HAP-1 (cell line): Measurements from ENCODE around the gene TMC6.

Experiments used
- DNase-seq, 2 experiments: peaks; one replicate each; pipeline ENCODE4 v3.0.0-alpha.2; 2016 to 2020; ENCODE audit warnings: low spot score in 2 of 2
- H3K27me3 ChIP-seq: fragments of 250-450 bp; sonication (Bioruptor Pico); 2 replicates; pipeline ENCODE4 v1.5.1; 2020; ENCODE audit warnings: low read depth, mild to moderate bottlenecking, moderate library complexity
- H3K36me3 ChIP-seq: fragments of 250-450 bp; sonication (Bioruptor Pico); replicated peaks from 2 replicates; pipeline ENCODE4 v1.5.1; 2020; ENCODE audit warnings: mild to moderate bottlenecking
- H3K4me1 ChIP-seq: fragments of 250-450 bp; sonication (Bioruptor Pico); 2 replicates; pipeline ENCODE4 v1.5.1; 2020; ENCODE audit warnings: mild to moderate bottlenecking
- H3K4me3 ChIP-seq: fragments of 250-450 bp; sonication (Bioruptor Pico); 2 replicates; pipeline ENCODE4 v1.5.1; 2020; ENCODE audit warnings: mild to moderate bottlenecking, moderate library complexity
- H3K9me3 ChIP-seq: fragments of 250-450 bp; sonication (Bioruptor Pico); 2 replicates; pipeline ENCODE4 v1.5.1; 2020; ENCODE audit warnings: mild to moderate bottlenecking, moderate library complexity
- in situ Hi-C: fragments of 300-500 bp; cut with MboI; formaldehyde crosslinking; loops from 3 replicates; pipeline ENCODE4 v1.14.3; 2020; ENCODE audit warnings: low sequenced_read_pairs, inconsistent platforms, mixed read lengths

Gene TMC6

DNA sequence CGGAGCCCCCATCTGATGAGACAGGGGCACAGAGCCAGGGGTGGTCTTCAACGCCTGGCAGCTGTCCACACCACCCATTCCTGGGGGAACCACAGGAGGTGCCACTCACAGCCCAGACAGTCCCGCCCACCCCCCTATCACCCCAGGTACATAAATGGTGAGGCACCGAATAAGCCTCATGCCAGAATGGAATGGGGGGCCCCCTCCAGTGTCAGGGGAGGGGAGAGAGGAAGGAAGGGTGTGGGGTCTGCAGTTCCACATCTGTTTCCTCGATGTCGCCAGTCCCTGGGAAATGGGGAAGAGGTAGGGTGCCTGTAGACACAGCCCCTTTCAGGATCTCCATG is 1.7 kb downstream of the TMC6 start:
- H3K27me3 ChIP-seq = peaks cover 3% of the 10 kb centered on the region
- H3K9me3 ChIP-seq = no peaks in the 10 kb centered on the region
- DNase-seq = no peak
- H3K36me3 ChIP-seq = no peaks in the 10 kb centered on the region
- no peak overlapping the region for H3K4me3 ChIP-seq
- peaks cover 4% of the 10 kb centered on the region; the same call in 1 of the 2 replicates for H3K4me1 ChIP-seq
- in situ Hi-C loops = no loop called here

DNA sequence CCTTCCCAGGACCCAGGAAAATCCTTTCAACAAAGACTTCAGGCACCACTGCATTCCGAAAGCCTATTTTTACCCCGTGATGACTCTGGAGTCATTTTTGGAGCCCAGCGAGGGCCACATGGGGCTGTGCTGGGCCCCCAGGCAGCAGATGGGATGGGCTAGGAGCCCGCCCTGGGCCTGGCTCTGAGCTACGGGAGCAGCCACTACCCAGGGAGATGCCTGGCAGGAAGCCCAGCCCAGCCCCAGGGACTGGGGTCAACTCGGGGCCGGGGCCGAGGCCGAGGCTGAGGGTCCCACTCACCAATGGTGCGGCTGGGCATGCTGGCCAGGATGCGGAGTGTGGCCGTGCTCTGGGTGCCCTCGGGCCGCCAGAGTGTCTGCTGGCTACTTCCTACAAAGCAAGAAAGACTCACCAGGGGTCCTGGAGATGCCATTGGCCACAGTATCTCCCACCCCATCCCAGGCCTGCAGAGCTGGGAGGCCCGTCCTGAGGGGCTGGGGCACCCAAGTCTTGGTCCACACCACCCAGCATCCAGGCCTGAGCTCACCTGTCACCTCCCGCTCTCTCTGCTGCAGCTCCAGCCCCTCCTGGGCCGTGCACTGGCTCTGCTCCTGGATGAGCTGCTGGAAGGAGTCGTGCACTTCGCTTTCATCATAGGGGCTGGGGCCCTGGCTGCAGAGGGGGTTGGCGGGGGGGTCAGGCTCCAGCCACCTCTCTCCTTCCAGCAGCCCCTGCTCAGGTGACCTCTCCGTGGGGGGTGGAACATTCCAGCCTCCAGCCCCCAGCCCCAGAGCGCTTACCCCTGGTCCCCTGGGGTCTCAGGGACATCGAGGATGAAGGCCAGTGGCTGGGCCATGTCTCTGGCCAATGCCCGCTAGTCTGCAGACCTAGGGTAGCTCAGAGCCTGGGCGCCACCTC is 2.3 kb downstream of the TMC6 start:
- peaks cover under 1% of the 10 kb centered on the region; the same call in 1 of the 2 replicates for H3K27me3 ChIP-seq
- peaks cover 4% of the 10 kb centered on the region; the same call in 1 of the 2 replicates for H3K4me1 ChIP-seq
- no peaks in the 10 kb centered on the region for H3K9me3 ChIP-seq
- in situ Hi-C loops = no loop called here
- no peak overlapping the region for H3K4me3 ChIP-seq
- no peaks in the 10 kb centered on the region for H3K36me3 ChIP-seq
- no peak for DNase-seq

DNA sequence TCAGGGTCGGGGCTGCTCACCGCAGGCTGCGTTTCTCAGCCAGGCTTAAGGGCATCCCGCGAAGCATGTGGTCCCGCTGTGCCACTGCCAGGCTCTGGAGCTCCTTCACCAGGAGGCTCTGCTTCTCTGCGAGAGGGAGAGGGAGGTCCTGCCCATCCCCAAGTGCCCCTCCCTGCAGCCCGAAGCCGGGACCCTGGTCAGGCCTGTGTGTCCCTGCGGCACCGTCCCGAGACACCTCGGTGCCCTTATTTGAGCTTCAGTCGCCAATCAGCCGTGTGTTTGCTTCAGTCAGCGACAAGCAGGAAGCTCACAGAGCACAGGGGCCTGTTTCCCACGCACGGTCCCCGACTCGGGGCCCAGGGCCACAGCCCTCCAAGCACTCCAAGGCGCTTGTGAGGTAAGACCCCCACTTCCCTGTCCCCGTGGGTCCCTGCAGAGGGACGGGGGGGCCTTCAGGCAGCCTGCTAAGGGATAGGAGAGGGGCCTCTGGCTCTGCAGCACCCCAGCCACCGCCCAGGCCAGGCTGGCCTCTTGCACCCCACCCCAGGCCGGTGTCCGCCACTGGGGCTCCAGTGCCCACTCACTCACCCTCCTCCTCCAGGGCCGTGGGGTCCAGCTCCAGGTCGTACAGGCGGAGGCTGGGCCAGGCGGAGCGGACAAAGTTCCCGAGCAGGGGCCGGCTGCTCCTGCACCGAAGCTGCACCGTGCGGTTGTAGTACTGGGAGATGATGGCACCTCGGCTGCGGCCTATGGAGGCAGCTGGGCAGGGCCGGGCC is 3.2 kb downstream of the TMC6 start:
- peaks cover 4% of the 10 kb centered on the region; the same call in 1 of the 2 replicates for H3K4me1 ChIP-seq
- in situ Hi-C loops = no loop called here
- H3K4me3 ChIP-seq = no peak overlapping the region
- DNase-seq = no peak
- H3K27me3 ChIP-seq = no peaks in the 10 kb centered on the region
- no peaks in the 10 kb centered on the region for H3K9me3 ChIP-seq
- H3K36me3 ChIP-seq = no peaks in the 10 kb centered on the region

DNA sequence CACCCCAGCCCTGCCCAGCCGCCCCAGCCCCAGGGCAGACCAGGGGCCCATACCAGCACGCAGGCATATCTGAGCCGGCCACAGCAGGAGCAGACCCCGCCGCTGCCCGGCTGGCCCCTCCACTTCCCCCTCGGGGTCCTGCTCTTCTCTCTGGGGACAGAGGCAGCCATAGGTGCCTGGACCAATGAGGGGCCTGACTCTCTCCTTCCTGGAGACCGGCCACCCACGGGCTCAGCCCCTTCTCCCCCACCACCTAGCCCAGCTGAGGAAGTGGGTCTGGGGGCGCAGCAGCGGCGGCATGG is 3.8 kb downstream of the TMC6 start:
- Histone ChIP-seq H3K36me3 (no peaks in the 10 kb centered on the region), H3K4me1 (peaks cover 4% of the 10 kb centered on the region; the same call in 1 of the 2 replicates), H3K9me3 (no peaks in the 10 kb centered on the region), H3K27me3 (no peaks in the 10 kb centered on the region), H3K4me3 (no peak overlapping the region)
- in situ Hi-C loops = loop anchor here (25.0 kb wide), 1 partner anchor 588 kb away; no protein-coding TSS in a partner anchor
- DNase-seq = no peak

DNA sequence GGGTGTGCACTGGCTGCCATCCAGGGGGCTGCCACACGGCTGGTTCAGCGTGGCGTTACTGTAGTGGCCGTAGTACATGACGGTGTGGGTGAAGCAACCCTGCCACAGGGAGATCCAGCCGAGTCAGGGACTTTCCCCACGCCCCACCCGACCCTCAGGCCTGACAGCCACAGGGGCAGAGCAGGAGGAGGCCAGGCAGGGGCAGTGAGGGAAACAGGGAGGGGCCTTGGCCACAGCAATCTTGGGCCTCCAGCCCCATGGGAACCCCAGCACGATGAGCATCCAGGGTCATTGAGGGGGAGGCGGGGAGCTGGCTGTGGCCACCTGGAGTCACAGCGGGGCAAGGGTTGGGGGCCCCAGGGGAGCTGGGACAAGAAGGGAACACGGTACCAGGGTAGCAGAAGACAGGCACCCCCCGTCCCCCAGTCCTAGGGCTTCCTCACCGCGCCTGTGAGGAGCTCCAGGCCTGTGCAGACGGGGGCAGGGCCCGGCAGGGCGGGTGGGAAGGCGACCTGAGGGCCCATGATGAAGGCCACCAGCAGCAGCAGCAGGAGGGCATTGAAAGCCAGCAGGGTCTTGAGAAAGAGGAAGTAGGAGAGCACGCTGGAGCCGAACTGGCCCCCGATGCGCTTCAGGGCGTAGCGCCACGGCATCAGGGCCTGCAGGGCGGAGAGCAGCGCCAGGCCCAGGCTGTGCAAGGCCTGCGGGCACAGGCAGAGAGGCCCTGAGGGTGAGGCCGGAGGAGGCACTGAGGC is 4.3 kb downstream of the TMC6 start:
- in situ Hi-C loops = loop anchor here (25.0 kb wide), 1 partner anchor 588 kb away; no protein-coding TSS in a partner anchor
- no peaks in the 10 kb centered on the region for H3K36me3 ChIP-seq
- DNase-seq = no peak
- no peak overlapping the region for H3K4me3 ChIP-seq
- peaks cover 4% of the 10 kb centered on the region; the same call in 1 of the 2 replicates for H3K4me1 ChIP-seq
- no peaks in the 10 kb centered on the region for H3K9me3 ChIP-seq
- no peaks in the 10 kb centered on the region for H3K27me3 ChIP-seq

DNA sequence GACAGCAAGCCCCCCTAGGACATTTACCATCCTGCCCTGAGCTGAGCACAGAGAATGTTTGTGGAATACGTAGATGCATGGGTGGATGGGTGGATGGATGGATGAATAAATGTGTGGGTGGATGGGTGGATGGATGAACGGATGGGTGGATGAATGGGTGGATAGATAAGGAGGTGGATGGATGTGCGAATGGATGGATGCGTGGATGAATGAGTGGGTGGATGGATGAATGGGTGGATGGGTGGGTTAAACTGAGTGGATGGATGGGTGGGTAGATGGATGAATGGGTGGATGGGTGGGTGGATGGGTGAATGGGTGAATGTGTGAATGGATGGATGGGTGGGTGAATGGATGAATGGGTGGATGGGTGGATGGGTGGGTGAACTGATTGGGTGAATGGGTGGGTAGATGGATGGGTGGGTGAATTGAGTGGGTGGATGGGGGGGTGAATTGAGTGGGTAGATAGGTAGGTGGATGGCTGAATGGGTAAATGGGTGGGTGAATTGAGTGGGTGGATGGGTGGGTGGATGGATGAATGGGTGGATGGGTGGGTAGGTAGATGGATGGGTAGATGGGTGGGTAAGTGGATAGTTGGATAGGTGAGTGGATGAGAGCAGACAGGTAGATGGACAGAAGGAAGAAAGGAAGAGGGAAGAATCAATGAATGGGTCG is 5.2 kb downstream of the TMC6 start:
- no peaks in the 10 kb centered on the region for H3K9me3 ChIP-seq
- no peaks in the 10 kb centered on the region for H3K36me3 ChIP-seq
- DNase-seq = no peak
- in situ Hi-C loops = loop anchor here (25.0 kb wide), 1 partner anchor 589 kb away; no protein-coding TSS in a partner anchor
- H3K4me3 ChIP-seq = no peak overlapping the region
- no peaks in the 10 kb centered on the region for H3K4me1 ChIP-seq
- H3K27me3 ChIP-seq = no peaks in the 10 kb centered on the region

- H3K27me3 ChIP-seq = no peaks in the 10 kb centered on the region
- H3K36me3 ChIP-seq = no peaks in the 10 kb centered on the region
- H3K9me3 ChIP-seq = no peaks in the 10 kb centered on the region
- H3K4me1 ChIP-seq = no peaks in the 10 kb centered on the region
- in situ Hi-C loops = loop anchor here (25.0 kb wide), 1 partner anchor 589 kb away; no protein-coding TSS in a partner anchor
- no peak for DNase-seq
- H3K4me3 ChIP-seq = no peak overlapping the region
These were observed 5.7 kb downstream of the TMC6 start for GRCh38 chr17:78122931-78123249.

GRCh38 chr17:78122216-78122930 is 6.2 kb downstream of the TMC6 start:
- Histone ChIP-seq H3K4me3 (no peak overlapping the region), H3K36me3 (no peaks in the 10 kb centered on the region), H3K4me1 (no peaks in the 10 kb centered on the region), H3K9me3 (no peaks in the 10 kb centered on the region), H3K27me3 (no peaks in the 10 kb centered on the region)
- in situ Hi-C loops = loop anchor here (25.0 kb wide), 1 partner anchor 590 kb away; no protein-coding TSS in a partner anchor
- DNase-seq = no peak

- in situ Hi-C loops = loop anchor here (25.0 kb wide), 1 partner anchor 590 kb away; no protein-coding TSS in a partner anchor
These were observed 6.7 kb downstream of the TMC6 start for GRCh38 chr17:78121801-78122215.

GRCh38 chr17:78120971-78121800 is 7.4 kb downstream of the TMC6 start:
- in situ Hi-C loops = loop anchor here (25.0 kb wide), 1 partner anchor 591 kb away; no protein-coding TSS in a partner anchor
- no peak for DNase-seq
- no peaks in the 10 kb centered on the region for H3K27me3 ChIP-seq
- H3K4me3 ChIP-seq = no peak overlapping the region
- H3K9me3 ChIP-seq = no peaks in the 10 kb centered on the region
- no peaks in the 10 kb centered on the region for H3K36me3 ChIP-seq
- no peaks in the 10 kb centered on the region for H3K4me1 ChIP-seq

More at GRCh38 chr17:78121801-78122215, 6.7 kb downstream of the TMC6 start:
- Histone ChIP-seq H3K4me3 (no peak overlapping the region), H3K4me1 (no peaks in the 10 kb centered on the region), H3K27me3 (no peaks in the 10 kb centered on the region), H3K9me3 (no peaks in the 10 kb centered on the region), H3K36me3 (no peaks in the 10 kb centered on the region)
- no peak for DNase-seq

- Histone ChIP-seq H3K4me1 (no peaks in the 10 kb centered on the region), H3K36me3 (no peaks in the 10 kb centered on the region), H3K27me3 (no peaks in the 10 kb centered on the region), H3K4me3 (no peak overlapping the region), H3K9me3 (no peaks in the 10 kb centered on the region)
- DNase-seq = no peak
- in situ Hi-C loops = loop anchor here (25.0 kb wide), 1 partner anchor 592 kb away; no protein-coding TSS in a partner anchor
These were observed 8.0 kb downstream of the TMC6 start for GRCh38 chr17:78120537-78120936.

- Histone ChIP-seq H3K36me3 (no peaks in the 10 kb centered on the region), H3K27me3 (no peaks in the 10 kb centered on the region), H3K4me3 (no peak overlapping the region), H3K4me1 (no peaks in the 10 kb centered on the region), H3K9me3 (no peaks in the 10 kb centered on the region)
- DNase-seq = no peak
- in situ Hi-C loops = loop anchor here (25.0 kb wide), 1 partner anchor 593 kb away; no protein-coding TSS in a partner anchor
These were observed 9.7 kb downstream of the TMC6 start for GRCh38 chr17:78118801-78119241.
